Tibial nerve (tissue), 4 donors: ENCODE results near the gene BARHL1. TPM values are rescaled to one million over a fixed set of nuclear protein-coding genes. Genes with fewer than 3 reads are reported as not detected.

Experiments
- DNase-seq, 2 donors: peaks; one replicate each; pipeline ENCODE4 v3.0.0-alpha.2; 2019; ENCODE audit warnings: low spot score in 2 of 2
- H3K27ac ChIP-seq, 4 donors: fragments of 200-600 bp; sonication (generic) in 3 of 4; one replicate each; pipeline ENCODE4 v1.5.1; 2017 to 2019; ENCODE audit warnings: mild to moderate bottlenecking in 1 of 4
- H3K27me3 ChIP-seq, 2 donors: fragments of 200-600 bp; sonication (generic) in 1 of 2; one replicate each; pipeline versions ENCODE4 v1.5.1 to v1.6.0; 2017 to 2019
- H3K36me3 ChIP-seq, 3 donors: fragments of 200-600 bp; sonication (generic); one replicate each; pipeline ENCODE4 v1.5.1; 2018 to 2019
- H3K4me1 ChIP-seq, 4 donors: fragments of 200-600 bp; sonication (generic) in 3 of 4; one replicate each; pipeline ENCODE4 v1.5.1; 2017 to 2019
- H3K4me3 ChIP-seq, 4 donors: fragments of 200-600 bp; sonication (generic) in 3 of 4; one replicate each; pipeline ENCODE4 v1.5.1; 2017 to 2019; ENCODE audit warnings: mild to moderate bottlenecking in 1 of 4, moderate library complexity in 1 of 4
- H3K9me3 ChIP-seq, 4 donors: fragments of 200-600 bp; sonication (generic) in 3 of 4; one replicate each; pipeline ENCODE4 v1.5.1; 2017 to 2019
- CTCF ChIP-seq, 5 experiments: fragments of 200-600 bp in 3 of 5; fragments of 450-650 bp in 2 of 5; sonication (generic) in 3 of 5; IDR thresholded peaks; one replicate each; pipeline ENCODE4 v1.5.1; 2016 to 2019; ENCODE audit warnings: antibody characterized with exemption in 5 of 5, mild to moderate bottlenecking in 3 of 5, moderate library complexity in 2 of 5
- EP300 ChIP-seq, 2 donors: sonication (generic); formaldehyde crosslinking; IDR thresholded peaks; one replicate each; pipeline ENCODE4 v1.6.1; 2017; ENCODE audit warnings: antibody characterized with exemption in 2 of 2, mild to moderate bottlenecking in 1 of 2
- POLR2A ChIP-seq, 2 donors: fragments of 450-650 bp; IDR thresholded peaks; one replicate each; pipeline ENCODE4 v1.6.1; 2017; ENCODE audit warnings: antibody characterized with exemption in 2 of 2, mild to moderate bottlenecking in 2 of 2, moderate library complexity in 2 of 2
- WGBS, 2 donors: methylation state at CpG; one replicate each; pipeline ENCODE4 v1.1.5; 2018; 5-methylcytosine and 5-hydroxymethylcytosine counted together
- total RNA-seq, 4 donors: library from RNA; depleted of rRNA; stranded (reverse); fragments of >200 nt; gene quantifications; one replicate each; pipeline ENCODE4 v1.1.0, GENCODE V29; 2016

The BARHL1 gene
- not detected for total RNA-seq

GRCh38 chr9:132582276-132582785, at the start of gene BARHL1:
Gene BARHL1, plus strand, starts transcription at chr9:132582606. Its CDS starts 192 bp downstream, at chr9:132582798.
- Histone ChIP-seq H3K27me3 (peaks cover 6 to 99% of the 10 kb centered on the region in 2 donors), H3K27ac (no peak within 1 kb of the TSS), H3K36me3 (no peaks in the 10 kb centered on the region), H3K4me1 (peaks cover 0 to 35% (median 4%) of the 10 kb centered on the region in 4 donors), H3K4me3 (peak within 1 kb of the TSS in 3 of 4 donors; percentile 11 to 42 (median 25)), H3K9me3 (no peaks in the 10 kb centered on the region)
- no peak for DNase-seq
- TF ChIP-seq CTCF (IDR thresholded peaks at IDR 0.05) (no peak), EP300 (IDR thresholded peaks at IDR 0.05) (no peak), POLR2A (IDR thresholded peaks at IDR 0.05) (no peak)
- WGBS, 2 donors: 4 to 6% methylated on average over 33 to 34 of the region's 36 CpGs

- Histone ChIP-seq H3K27ac (no peak overlapping the region), H3K9me3 (peaks cover 0 to 36% (median 0%) of the 10 kb centered on the region in 4 donors), H3K4me3 (no peak overlapping the region), H3K27me3 (peaks cover 0 to 24% of the 10 kb centered on the region in 2 donors), H3K36me3 (peaks cover 0 to 4% (median 0%) of the 10 kb centered on the region in 3 donors), H3K4me1 (no peaks in the 10 kb centered on the region)
- 97 to 99% methylated on average over 2 of the region's 2 CpGs for WGBS, 2 donors
- TF ChIP-seq POLR2A (IDR thresholded peaks at IDR 0.05) (no peak), EP300 (IDR thresholded peaks at IDR 0.05) (no peak), CTCF (IDR thresholded peaks at IDR 0.05) (no peak)
- no peak for DNase-seq
Observed at GRCh38 chr9:132534832-132535231, 47.6 kb upstream of the BARHL1 start.

GRCh38 chr9:132536124-132536523, 46.3 kb upstream of the BARHL1 start:
- Histone ChIP-seq H3K27ac (no peak overlapping the region), H3K4me3 (no peak overlapping the region), H3K27me3 (peaks cover 0 to 20% of the 10 kb centered on the region in 2 donors), H3K9me3 (peaks cover 0 to 36% (median 0%) of the 10 kb centered on the region in 4 donors), H3K4me1 (no peaks in the 10 kb centered on the region), H3K36me3 (peaks cover 0 to 4% (median 0%) of the 10 kb centered on the region in 3 donors)
- DNase-seq: no peak
- whole genome bisulfite sequencing, 2 donors: 86 to 93% methylated on average over 1 of the region's 1 CpG
- TF ChIP-seq CTCF (IDR thresholded peaks at IDR 0.05) (no peak), EP300 (IDR thresholded peaks at IDR 0.05) (no peak), POLR2A (IDR thresholded peaks at IDR 0.05) (no peak)

GRCh38 chr9:132537352-132537751, 45.1 kb upstream of the BARHL1 start:
- Histone ChIP-seq H3K36me3 (peaks cover 0 to 4% (median 0%) of the 10 kb centered on the region in 3 donors), H3K9me3 (peaks cover 0 to 36% (median 0%) of the 10 kb centered on the region in 4 donors), H3K4me1 (no peaks in the 10 kb centered on the region), H3K4me3 (no peak overlapping the region), H3K27me3 (peaks cover 0 to 8% of the 10 kb centered on the region in 2 donors), H3K27ac (no peak overlapping the region)
- 80 to 86% methylated on average over 9 to 12 of the region's 12 CpGs for WGBS, 2 donors
- DNase-seq: no peak
- TF ChIP-seq CTCF (IDR thresholded peaks at IDR 0.05) (no peak), POLR2A (IDR thresholded peaks at IDR 0.05) (no peak), EP300 (IDR thresholded peaks at IDR 0.05) (no peak)

- DNase-seq: no peak
- TF ChIP-seq CTCF (IDR thresholded peaks at IDR 0.05) (no peak), EP300 (IDR thresholded peaks at IDR 0.05) (no peak), POLR2A (IDR thresholded peaks at IDR 0.05) (no peak)
- Histone ChIP-seq H3K36me3 (peaks cover 0 to 4% (median 0%) of the 10 kb centered on the region in 3 donors), H3K27ac (no peak overlapping the region), H3K4me3 (no peak overlapping the region), H3K27me3 (peaks cover 0 to 3% of the 10 kb centered on the region in 2 donors), H3K4me1 (no peaks in the 10 kb centered on the region), H3K9me3 (peaks cover 0 to 33% (median 0%) of the 10 kb centered on the region in 4 donors)
- 52 to 58% methylated on average over 8 of the region's 8 CpGs for WGBS, 2 donors
Observed at GRCh38 chr9:132538071-132538470, 44.3 kb upstream of the BARHL1 start.
